Measurements from ENCODE around the gene GAS2L1.

GRCh38 chr22:29300807-29301601 lies 5.4 kb upstream of the GAS2L1 start:
- TF ChIP-seq ZNF221 (tag by site-specific recombination; IDR thresholded peaks at IDR 0.05; ENCODE audit: borderline replicate concordance) (no peak), CTCF (tag by site-specific recombination; IDR thresholded peaks at IDR 0.05) (no peak), KLF7 (tag by site-specific recombination; IDR thresholded peaks at IDR 0.05; ENCODE audit: borderline replicate concordance) (no peak), ZNF266 (tag by site-specific recombination; IDR thresholded peaks at IDR 0.05; ENCODE audit: low read depth) (no peak), SP2 (tag by site-specific recombination; IDR thresholded peaks at IDR 0.05) (peak; percentile 25), ZNF140 (tag by site-specific recombination; IDR thresholded peaks at IDR 0.05) (no peak), ZNF362 (tag by site-specific recombination; IDR thresholded peaks at IDR 0.05) (no peak), ZNF423 (tag by site-specific recombination; IDR thresholded peaks at IDR 0.05) (no peak), ZNF121 (tag by site-specific recombination; IDR thresholded peaks at IDR 0.05) (no peak), ZIC2 (tag by site-specific recombination; IDR thresholded peaks at IDR 0.05) (no peak), ATF2 (tag by site-specific recombination; IDR thresholded peaks at IDR 0.05; ENCODE audit: low read depth) (no peak), YY1 (tag by site-specific recombination; IDR thresholded peaks at IDR 0.05) (no peak), ZNF398 (tag by site-specific recombination; IDR thresholded peaks at IDR 0.05) (no peak)
- TF ChIP-seq, protein P1, sequence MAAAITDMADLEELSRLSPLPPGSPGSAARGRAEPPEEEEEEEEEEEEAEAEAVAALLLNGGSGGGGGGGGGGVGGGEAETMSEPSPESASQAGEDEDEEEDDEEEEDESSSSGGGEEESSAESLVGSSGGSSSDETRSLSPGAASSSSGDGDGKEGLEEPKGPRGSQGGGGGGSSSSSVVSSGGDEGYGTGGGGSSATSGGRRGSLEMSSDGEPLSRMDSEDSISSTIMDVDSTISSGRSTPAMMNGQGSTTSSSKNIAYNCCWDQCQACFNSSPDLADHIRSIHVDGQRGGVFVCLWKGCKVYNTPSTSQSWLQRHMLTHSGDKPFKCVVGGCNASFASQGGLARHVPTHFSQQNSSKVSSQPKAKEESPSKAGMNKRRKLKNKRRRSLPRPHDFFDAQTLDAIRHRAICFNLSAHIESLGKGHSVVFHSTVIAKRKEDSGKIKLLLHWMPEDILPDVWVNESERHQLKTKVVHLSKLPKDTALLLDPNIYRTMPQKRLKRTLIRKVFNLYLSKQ (tag by site-specific recombination; IDR thresholded peaks at IDR 0.05; ENCODE audit: borderline replicate concordance): no peak

Measured in HEK293 (cell line).